Epidermal melanocyte (primary cell): ENCODE results near the gene CFAP299.
"Not testable (repeated sequence)": the region's sequence is repeated elsewhere in the genome, so short reads cannot be mapped to it uniquely, and the experiment has no call there.

ENCODE experiments used
- DNase-seq: peaks from one replicate; pipeline ENCODE4 v3.0.0; 2011; ENCODE audit warnings: low spot score; ENCODE audit not compliant: insufficient read length

Gene CFAP299

DNA sequence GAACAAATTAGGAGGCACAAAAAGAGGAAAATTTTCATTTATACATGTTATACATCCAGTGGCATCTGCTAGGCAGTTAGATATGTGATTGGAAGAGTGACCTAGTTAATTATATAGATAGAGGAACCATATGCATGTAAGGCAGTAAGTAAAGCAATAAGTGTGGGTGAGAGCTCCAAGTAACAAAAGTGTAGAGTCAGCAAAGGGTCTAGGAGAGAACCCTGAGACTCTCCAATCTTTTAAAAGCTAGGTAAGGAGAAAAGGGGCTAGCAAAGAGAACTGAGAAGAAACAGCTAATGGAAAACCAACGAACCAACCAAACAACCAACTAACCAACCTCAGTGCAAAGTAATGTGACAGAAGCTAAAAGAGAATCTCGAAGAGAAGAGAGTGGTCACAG lies 3.8 kb upstream of the CFAP299 start:
- no peak for DNase-seq

DNA sequence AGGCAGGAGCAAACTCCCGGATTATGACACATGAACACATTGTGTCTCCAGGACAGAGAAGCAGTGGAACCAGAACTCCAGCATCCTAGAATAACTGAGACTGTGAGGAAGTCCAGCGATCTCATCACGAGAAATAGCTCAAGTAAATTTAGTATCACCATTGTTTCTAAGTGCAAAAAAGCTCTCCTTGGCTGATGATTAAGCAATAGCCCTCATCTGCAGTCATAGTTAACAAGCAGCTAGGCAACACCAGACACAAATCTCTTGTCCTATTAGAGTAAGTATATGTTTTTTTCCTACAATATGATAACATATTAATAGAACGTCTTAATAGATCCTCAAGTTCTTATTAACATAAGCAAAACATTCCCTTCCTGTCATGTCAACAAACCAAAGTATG lies 2.4 kb upstream of the CFAP299 start:
- no peak for DNase-seq

DNA sequence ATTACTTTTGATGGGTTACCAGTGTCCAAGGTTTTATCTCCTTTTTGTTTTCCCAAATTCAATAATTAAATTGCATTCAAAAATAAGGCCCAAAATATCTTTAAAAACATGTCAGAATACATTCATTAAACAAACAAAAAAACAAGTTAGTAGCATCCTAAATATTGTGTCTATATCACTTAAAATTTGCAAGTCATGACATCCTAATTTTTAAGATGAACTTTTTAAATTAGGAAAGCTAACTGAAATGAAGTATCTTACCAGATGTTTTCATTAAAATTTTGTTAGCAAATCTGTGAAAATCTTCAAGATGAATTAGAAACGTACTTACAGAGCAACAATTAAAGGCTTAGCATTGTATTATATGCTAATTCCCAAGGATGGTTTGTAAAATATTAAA lies 962 bp upstream of the CFAP299 start:
- DNase-seq = no peak

DNA sequence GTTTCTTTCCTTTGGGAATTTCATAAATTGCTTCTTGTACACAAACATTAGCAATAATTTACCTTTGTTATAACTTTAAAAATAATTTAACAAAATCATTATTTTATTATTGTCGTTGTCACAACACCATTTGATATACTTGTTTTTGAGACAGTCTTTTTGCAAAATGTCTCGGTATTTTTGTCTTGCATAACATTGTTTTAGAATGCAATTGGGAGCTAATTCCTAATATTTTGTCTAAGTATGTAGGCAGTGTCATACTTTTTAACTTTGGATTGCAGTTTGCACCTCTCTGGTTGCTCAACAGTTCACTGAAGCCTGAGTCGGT lies 340 bp upstream of the CFAP299 start:
- DNase-seq = no peak

DNA sequence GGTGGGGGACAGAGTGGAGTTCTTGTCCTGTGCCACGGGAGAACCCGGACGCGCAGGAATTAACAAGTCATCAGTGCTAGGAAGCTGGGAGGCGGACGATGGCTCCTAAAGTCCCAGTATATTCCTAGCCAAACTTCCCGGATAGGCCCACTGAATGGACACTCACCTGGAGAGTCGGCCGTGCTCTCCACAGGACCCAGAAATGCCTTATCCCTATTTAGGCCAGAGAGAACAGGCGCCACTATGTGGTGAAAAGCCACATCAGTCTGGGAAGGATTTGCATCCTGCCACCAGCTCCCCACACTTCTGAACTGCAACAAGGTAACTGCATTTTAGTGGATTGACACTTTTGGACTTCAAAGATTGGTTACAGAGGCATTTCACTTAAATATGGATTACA lies 1.1 kb downstream of the CFAP299 start:
- DNase-seq = no peak

DNA sequence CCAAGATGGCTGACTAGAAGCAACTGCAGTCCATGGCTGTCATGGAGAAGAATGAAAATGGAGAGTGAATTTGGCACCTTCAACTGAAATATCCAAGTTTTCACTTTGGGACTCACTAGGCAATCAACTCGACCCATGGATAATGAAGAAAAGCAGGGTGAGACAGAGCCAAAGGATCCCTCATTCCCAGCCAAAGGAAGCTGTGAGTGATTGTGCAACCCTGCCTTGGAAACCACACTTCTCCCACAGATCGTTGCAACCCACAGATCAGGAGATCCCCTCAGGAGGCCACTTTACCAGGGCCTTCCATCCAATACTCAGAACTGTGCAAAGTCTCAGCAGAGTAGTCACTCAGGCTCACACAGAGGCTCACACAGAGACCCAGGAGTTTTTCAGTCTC lies 4.5 kb downstream of the CFAP299 start:
- no peak for DNase-seq

DNA sequence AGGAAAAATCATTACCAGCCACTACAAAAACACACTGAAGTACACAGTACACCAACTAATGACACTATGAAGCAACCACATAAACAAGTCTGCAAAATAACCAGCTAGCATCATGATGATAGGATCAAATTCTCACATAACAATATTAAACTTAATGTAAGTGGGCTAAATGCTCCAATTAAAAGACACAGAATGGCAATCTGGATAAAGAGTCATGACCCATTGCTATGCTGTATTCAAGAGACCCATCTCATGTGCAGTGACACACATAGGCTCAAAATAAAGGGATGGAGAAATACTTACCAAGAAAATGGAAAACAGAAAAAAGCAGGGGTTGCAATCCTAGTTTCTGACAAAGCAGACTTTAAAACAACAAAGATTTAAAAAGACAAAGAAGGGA lies 7.2 kb downstream of the CFAP299 start:
- DNase-seq = not testable (repeated sequence)

DNA sequence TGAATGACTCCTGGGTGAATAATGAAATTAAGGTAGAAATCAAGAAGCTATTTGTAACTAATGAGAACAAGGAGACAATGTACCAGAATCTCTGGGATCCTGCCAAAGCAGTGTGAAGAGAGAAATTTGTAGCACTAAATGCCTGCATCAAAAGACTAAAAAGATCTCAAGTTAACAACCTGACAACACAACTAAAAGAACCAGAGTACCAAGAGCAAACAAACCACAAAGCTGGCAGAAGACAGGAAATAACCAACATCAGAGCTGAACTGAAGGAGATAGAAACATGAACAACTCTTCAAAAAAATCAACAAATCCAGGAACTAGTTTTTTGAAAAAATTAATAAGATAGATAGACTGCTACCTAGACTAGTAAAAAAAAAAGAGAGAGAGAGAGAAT lies 8.4 kb downstream of the CFAP299 start:
- no peak for DNase-seq

DNA sequence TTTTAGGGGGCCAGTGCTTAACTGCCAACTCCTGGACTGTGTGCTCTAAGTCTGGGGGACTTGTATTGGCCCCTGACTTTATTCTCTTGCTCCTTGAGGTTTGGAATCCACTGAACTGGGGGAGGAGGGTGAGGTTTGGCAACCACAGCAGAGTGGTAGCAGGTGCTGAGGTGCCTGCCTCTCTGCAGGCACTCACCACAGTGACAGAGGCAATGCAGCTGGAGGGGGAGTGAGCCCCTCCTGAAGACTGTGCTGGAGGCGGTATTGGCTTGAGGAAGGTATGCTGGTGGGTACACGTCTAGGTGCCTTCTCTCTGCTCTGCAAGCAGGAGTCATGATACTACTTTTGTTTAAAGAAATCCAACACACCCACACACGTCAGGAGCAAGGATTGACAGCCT lies 24.6 kb downstream of the CFAP299 start:
- no peak for DNase-seq

DNA sequence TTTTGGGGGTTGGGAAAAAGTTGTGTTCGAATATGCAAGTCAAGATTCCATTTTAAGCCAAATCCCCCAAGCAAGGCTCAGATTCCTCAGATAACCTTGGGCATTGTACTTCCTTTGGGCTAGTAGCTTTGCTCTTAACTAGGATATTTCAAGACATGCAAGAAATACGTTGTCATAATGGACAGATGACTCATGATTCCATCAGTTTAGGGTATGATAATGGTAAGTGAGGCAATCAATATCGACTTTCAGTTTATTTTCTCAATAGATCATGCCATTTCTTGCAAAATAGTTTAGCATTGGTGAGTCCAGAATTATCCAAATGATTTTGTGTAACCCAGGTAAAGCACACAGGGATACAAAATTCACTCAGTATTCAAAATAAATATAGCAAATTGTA lies 25.4 kb downstream of the CFAP299 start:
- DNase-seq = no peak

DNA sequence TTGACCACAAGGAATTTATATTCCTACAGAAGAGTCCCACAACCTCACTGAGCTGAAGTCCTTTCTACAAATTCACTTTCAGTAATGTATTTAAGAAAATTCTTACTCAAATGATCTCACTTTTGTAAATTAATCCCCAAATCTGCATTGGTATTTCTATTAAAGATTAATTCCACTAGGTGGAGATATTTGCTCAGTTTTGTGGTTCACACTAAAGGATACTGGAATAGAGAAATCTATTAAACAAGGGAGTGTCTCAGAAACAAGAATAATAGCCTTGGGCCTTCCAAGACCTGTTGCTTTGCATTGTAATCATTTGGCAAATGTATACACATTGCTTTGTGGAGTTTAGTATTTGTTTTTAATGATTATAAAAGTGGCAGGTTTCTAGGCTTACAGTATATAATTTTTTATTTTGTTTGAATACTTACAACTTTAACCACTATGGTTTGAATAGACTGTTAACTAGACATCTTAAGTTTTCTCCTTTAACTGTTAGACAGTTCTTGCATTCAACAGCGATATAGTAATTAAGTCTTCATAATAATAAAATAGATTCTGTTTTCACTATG lies 25.9 kb downstream of the CFAP299 start:
- no peak for DNase-seq

DNA sequence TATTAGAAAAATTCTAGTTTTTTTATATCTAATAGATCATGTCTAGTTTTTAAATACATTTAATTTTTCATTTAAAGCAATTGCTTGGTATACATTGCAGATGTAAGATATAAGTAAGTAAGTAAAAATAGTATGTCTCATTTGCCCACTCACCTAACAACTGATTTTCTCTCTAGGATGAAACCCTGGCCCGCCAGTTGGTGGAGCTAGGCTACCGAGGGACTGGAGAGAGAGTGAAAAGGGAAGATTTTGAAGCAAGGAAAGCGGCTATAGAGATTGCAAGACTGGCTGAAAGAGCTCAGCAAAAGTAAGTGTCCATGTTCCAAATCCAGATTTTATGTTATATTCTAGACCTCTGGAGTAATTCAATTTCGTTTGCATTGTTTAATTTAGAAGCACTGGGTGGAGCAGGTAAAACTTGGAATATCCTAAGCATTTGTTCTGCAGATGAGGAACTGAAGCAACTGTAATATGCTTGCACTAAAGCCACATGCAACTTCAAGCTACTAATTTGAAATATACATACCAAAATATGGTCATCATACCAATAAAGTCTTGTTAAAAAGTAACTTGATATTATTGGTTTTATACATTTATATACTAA lies 27.1 kb downstream of the CFAP299 start:
- DNase-seq = no peak

DNA sequence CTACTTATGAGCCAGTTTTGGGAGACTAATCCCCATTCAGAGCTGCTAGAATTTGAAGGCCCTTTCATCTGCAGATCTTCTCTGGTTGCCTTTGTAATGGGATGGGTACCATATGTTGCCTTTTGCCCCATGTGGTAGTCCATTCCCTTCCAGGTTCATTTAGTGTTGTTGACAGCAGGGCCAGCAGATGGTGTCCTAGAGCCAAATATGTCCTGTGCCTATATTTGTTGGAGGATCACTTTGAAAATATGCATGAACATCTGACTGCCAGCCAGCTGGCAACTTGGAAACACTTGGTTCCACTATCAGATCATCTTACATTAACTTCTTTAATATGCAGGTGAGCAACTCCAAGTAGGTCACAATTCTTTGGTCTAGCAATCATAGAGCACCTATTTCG lies 30.4 kb downstream of the CFAP299 start:
- DNase-seq = peak; percentile 22

DNA sequence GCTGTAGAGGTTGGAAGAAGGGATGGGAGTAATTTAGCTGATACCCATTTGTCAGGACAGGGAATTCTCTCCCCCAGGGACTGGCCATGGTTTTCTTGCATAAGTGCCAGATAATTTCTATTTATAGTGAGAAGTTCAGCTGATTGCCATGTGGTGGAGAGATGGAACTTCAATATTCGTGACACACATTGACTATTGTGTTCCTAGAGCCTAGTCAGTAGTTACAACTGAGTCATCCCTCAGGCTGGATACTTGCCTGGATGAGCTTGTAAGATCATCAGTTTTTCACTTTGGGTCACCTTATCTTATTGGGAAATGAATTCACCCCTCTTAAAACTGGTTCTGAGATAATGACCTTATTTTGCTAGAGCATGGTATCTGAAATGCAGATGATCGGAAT lies 32.2 kb downstream of the CFAP299 start:
- DNase-seq = no peak

DNA sequence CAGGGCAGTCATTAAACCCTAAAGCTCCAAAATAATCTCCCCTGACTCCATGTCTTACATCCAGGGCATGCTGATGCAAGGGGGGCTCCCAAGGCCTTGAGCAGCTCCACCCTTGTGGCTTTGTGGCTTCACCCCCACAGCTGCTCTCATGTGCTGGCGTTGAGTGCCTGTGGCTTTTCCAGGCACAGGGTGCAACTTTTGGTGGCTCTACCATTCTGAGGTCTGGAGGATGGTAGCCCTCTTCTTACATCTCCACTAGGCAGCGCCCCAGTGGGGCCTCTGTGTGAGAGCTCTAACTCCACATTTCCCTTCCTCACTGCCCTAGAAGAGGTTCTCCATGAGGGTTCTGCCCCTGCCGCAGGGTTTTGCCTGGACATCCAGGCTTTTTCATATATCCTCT lies 35.1 kb downstream of the CFAP299 start:
- DNase-seq = no peak

DNA sequence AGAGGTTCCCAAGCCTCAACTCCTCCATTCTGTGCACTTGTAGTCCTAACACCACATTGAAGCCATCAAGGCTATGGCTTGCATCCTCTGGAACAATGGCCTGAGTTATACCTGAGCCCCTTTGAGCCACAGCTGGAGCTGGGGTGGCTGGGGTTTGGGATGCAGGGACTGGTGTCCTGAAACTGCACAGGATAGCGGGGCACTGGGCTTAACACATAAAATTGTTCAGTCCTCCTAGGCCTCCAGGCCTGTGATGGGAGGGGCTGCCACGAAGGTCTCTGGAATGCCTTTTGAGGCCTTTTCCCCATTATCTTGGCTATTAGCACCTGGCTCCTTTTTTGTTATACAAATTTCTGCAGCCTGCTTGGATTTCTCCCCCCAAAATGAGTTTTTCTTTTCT lies 35.5 kb downstream of the CFAP299 start:
- DNase-seq = no peak

DNA sequence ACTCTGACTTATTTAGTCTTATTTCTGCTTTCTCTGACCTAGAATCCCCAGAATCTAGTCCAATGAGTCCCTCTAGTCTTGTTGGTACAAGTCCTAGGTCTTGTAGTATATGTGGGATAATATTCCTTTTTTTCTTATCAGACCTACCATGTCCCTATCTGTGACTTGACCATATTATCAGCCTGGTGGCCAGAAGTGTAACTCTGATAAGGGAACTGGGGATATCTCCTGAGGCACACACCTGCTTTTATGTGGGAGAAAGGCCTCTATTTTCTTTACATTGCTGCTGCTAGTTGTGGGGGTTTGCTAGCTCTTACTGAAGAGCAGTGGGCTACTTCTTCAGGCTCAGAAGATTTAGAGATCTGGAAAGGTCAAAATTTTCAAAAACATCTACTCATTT lies 38.6 kb downstream of the CFAP299 start:
- DNase-seq = no peak

DNA sequence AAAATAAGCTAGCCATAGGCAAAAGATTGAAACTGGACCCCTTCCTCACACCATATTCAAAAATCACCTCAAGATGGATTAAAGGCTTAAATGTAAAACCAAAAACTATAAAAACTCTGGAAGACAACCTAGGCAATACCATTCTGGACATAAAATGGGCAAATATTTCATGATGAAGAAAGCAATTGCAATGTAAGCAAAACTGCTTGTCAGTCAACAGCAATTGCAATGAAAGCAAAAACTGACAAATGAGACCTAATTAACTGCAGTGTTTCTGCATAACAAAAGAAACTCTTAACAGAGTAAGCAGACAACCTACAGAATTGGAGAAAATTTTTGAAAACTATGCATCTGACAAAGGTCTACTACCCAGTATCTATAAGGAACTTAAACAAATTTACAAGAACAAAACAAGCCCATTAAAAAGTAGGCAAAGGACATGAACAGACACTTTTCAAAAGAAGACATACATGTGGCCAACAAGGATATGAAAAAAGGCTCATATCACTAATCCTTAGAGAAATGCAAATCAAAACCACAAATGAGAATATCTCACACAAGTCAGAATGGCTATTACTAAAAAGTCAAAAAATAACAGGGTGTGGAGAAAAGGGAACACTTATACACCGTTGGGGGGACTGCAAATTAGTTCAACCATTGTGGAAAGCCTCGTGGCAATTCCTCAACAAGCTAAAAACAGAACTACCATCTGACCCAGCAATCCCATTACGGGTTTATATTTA lies 46.7 kb downstream of the CFAP299 start:
- no peak for DNase-seq

DNA sequence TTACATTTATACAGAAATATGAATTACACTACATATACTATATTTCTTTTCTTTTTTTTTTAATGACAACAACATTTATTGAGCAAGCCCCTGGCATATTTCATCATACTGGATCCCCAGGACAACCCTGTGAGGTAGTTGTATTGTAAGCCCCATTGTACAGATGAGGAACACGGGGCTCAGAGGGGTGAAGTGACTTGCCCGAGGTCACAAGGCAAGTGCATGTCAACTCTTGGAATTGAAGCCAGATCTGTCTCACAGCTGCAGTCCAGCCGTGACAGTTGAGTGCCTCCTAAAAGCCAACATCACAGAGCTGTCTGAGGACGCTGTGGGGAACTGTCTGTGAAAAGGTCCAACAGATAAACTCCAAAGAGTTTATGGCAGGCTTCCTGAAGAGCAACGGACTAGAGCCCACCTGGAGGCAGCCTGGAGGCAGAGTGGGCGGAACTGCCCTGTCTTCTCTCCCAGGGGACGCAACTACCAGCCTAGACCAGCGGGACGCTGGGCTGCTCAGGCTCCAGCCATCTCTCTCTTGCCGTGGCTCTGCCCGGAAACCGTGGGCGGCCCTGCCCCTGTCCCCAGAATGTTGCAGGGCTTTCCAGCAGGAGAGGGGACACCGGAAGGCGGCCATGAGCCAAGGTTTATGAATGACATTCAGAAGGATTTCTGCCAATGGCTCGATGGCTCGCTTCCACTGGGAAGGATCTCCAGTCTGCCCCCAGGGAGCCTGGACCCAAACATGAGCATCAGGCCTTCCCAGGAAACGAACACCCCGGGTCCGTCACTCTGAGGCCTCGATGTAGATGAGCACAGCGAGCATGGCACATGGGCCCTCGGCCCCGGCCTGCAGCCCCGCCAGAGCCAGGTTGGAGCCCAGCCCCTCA lies 50.1 kb downstream of the CFAP299 start:
- no peak for DNase-seq

DNA sequence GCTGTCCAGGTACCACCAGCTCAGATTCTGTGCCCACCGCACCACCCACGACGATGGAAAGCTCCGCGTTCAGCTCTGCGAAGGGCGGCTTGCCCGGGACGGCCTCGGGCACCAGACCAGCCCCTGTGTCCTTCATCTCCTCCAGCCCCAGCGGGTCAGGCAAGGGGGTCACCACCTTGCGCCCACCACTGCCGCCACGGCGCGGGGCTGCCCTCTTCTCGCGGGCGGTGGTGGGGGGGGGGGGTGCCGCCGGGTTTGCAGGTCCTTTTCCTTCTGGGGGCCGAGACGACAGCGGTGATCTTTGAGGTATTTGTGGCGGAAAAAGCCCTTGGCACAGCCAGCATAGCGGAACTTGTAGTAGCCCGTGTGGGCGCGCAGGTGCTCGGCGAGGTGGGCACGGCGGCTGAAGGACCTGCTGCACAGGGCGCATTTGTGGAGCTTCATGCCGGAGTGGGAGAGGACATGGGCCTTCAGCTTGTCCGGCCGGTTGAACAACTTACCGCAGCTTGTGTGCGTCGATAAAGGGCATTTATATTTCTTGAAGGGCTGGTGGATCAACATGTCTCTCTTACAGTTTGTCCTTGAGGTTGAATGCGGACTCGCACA lies 50.9 kb downstream of the CFAP299 start:
- no peak for DNase-seq

DNA sequence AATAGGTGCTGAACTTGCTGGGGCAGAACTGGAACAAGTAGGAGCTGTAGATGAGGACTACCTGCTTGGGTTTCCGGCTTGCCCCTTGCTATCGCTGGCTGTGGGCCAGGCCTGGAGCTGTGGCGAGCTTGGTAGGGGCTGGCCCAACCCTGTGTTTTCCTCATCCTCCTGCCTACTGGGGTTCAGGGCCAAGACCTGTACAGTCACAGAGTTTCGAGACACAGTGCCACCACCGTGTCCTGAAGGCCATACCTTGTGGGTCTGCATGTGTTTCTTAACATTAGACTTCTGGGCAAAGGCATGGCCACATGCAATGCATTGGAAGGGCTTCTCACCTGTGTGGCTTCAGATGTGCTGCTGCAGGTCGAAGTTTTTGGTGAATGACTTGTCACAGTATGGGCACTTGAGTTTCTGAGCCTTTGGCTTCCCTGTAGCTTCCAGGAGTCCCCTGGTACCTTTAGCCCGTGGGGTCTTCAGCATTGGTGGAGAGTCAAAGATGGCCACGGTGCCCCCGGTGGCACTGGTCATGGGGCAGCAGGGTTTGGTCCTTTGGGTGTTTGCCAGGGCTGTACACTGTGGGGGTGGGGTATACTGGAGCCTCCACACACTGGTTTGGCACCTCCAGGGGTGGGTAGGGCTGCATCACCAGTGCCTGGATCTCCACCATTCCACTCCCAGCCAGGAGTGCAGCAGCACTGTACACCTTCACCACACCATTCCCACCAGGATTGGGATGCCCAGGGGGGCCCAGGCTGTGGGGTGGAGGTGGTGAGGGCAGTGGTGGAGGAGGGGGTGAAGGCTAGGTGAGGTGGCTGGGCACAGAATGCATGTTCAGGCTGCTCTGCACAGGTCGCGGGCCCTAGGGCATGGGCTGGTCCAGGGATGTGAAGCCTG lies 52.1 kb downstream of the CFAP299 start:
- no peak for DNase-seq
